ENCODE results near the gene SLAMF1.
A peak's percentile ranks its signal among the peaks of the same experiment; 100 is the strongest.

SLAMF1 gene

GRCh38 chr1:160638540-160638857 lies 8.3 kb downstream of the SLAMF1 start:
- H3K27ac ChIP-seq (ENCODE audit: low read depth, low read length, severe bottlenecking) = no peak overlapping the region
- H3K4me3 ChIP-seq (ENCODE audit: extremely low read depth, insufficient read depth, low read length, poor library complexity, severe bottlenecking) = no peak overlapping the region
- no peaks in the 10 kb centered on the region for H3K36me3 ChIP-seq (ENCODE audit: control insufficient read depth, insufficient read depth, low read length)
- H3K9me3 ChIP-seq (ENCODE audit: control insufficient read depth, low read length) = no peaks in the 10 kb centered on the region
- peaks cover 38% of the 10 kb centered on the region for H3K4me1 ChIP-seq (ENCODE audit: control insufficient read depth, insufficient read depth, low read length, poor library complexity, severe bottlenecking)
- WGBS, 2 experiments (ENCODE audit: insufficient coverage in 2 of 2) = 91 to 96% methylated on average over 3 of the region's 3 CpGs

GRCh38 chr1:160637821-160638539 lies 8.9 kb downstream of the SLAMF1 start:
- Histone ChIP-seq H3K9me3 (ENCODE audit: control insufficient read depth, low read length) (no peaks in the 10 kb centered on the region), H3K4me1 (ENCODE audit: control insufficient read depth, insufficient read depth, low read length, poor library complexity, severe bottlenecking) (peaks cover 38% of the 10 kb centered on the region), H3K4me3 (ENCODE audit: extremely low read depth, insufficient read depth, low read length, poor library complexity, severe bottlenecking) (no peak overlapping the region), H3K27ac (ENCODE audit: low read depth, low read length, severe bottlenecking) (peak overlapping the region; percentile 68), H3K36me3 (ENCODE audit: control insufficient read depth, insufficient read depth, low read length) (no peaks in the 10 kb centered on the region)
- 81 to 89% methylated on average over 3 to 5 of the region's 5 CpGs for WGBS, 2 experiments (ENCODE audit: insufficient coverage in 2 of 2)

DNA sequence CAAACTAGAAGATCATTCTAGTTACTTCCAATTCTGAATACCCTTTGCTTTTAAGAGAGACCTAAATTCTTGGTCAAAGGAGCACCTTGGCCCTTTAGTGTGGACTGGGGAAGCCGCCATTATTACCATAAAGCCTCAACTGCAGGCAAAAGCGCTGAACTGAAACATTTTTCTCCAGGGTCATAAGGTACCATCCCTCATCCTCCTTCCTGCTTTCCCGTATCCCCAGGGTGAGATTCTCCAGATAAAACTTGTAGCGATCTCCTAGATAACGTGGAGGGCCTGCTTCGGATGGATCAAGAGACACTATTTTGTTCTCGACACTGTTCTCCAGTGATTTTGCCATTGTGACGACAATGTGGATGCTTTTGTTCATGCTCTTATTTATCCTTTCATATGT lies 9.8 kb downstream of the SLAMF1 start:
- Histone ChIP-seq H3K36me3 (ENCODE audit: control insufficient read depth, insufficient read depth, low read length) (no peaks in the 10 kb centered on the region), H3K27ac (ENCODE audit: low read depth, low read length, severe bottlenecking) (no peak overlapping the region), H3K4me1 (ENCODE audit: control insufficient read depth, insufficient read depth, low read length, poor library complexity, severe bottlenecking) (peaks cover 38% of the 10 kb centered on the region), H3K9me3 (ENCODE audit: control insufficient read depth, low read length) (no peaks in the 10 kb centered on the region), H3K4me3 (ENCODE audit: extremely low read depth, insufficient read depth, low read length, poor library complexity, severe bottlenecking) (no peak overlapping the region)
- WGBS, 2 experiments (ENCODE audit: insufficient coverage in 2 of 2) = 93 to 94% methylated on average over 8 of the region's 8 CpGs

GRCh38 chr1:160636547-160636946 lies 10.3 kb downstream of the SLAMF1 start:
- Histone ChIP-seq H3K27ac (ENCODE audit: low read depth, low read length, severe bottlenecking) (peak overlapping the region; percentile 73), H3K4me1 (ENCODE audit: control insufficient read depth, insufficient read depth, low read length, poor library complexity, severe bottlenecking) (peaks cover 38% of the 10 kb centered on the region), H3K36me3 (ENCODE audit: control insufficient read depth, insufficient read depth, low read length) (no peaks in the 10 kb centered on the region), H3K9me3 (ENCODE audit: control insufficient read depth, low read length) (no peaks in the 10 kb centered on the region), H3K4me3 (ENCODE audit: extremely low read depth, insufficient read depth, low read length, poor library complexity, severe bottlenecking) (no peak overlapping the region)
- 88% methylated on average over 1 of the region's 3 CpGs; no CpG with 5 or more reads in 1 of the 2 experiments for WGBS, 2 experiments (ENCODE audit: insufficient coverage in 2 of 2)

DNA sequence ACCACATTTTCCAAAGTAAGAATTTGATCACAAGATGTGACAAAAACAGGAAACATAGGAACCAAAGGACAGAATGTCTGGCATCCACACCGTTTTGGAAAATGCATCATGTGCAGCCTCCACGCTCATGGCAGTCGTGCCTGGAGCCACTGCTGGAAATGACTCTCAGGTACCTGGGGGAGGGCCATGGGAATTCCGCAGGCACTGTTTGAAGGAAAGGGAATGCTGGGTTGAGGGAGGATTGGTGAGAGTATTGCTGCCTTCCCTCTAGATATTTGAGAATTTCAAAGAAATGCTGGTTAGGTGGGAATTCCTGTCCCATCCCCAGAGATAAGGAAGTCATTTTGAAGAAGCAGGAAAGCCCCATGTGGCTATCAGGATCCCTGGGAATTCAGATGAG lies 10.8 kb downstream of the SLAMF1 start:
- H3K4me3 ChIP-seq (ENCODE audit: extremely low read depth, insufficient read depth, low read length, poor library complexity, severe bottlenecking) = no peak overlapping the region
- H3K9me3 ChIP-seq (ENCODE audit: control insufficient read depth, low read length) = no peaks in the 10 kb centered on the region
- 76 to 80% methylated on average over 3 to 4 of the region's 4 CpGs for WGBS, 2 experiments (ENCODE audit: insufficient coverage in 2 of 2)
- peak overlapping the region; percentile 73 for H3K27ac ChIP-seq (ENCODE audit: low read depth, low read length, severe bottlenecking)
- H3K36me3 ChIP-seq (ENCODE audit: control insufficient read depth, insufficient read depth, low read length) = no peaks in the 10 kb centered on the region
- peaks cover 38% of the 10 kb centered on the region for H3K4me1 ChIP-seq (ENCODE audit: control insufficient read depth, insufficient read depth, low read length, poor library complexity, severe bottlenecking)

DNA sequence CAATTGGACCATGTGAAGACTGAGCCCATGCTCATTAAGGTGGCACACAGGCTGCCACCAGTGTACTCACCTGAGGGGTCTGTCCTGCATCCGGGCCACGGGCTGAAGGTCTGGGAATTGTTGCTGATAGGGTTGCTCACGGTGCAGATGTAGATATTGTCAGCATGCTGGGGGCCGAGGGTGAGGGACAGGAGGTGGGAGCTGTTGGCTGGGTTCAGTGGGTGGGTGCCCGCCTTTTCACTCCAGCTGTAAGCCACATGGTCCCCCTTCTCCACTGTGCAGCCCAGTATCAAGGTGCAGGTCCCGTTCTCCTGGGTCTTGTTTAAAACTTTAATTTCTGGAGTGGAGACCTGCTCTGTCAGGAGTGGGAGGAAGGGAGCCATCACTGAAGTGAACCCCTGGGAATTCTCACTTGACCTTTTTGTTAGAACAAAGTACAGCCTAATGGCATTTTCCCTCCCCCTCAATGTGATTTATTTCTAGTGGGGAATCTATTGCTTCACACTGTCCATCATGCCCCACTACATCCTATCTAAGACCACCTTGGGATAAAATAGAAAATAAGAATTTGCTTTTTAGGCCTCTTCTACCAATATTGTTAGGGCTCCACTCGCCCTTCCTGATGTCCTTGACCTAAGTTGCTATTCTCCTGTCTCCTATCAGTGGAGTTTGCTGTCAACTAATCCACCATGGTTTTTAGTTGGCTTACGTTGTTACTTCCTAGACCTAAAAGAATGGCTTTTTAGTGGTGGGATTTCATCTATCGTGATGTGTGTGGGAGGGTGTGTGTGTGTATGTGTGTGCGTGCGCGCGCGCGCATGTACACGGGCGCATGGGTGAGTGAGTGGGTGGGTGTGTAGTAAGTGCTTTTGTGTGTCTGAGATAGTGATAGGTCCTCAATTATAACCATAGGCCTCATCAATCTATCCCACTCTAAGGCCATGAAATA lies 12.0 kb downstream of the SLAMF1 start:
- no peaks in the 10 kb centered on the region for H3K9me3 ChIP-seq (ENCODE audit: control insufficient read depth, low read length)
- H3K4me1 ChIP-seq (ENCODE audit: control insufficient read depth, insufficient read depth, low read length, poor library complexity, severe bottlenecking) = peaks cover 41% of the 10 kb centered on the region
- no peaks in the 10 kb centered on the region for H3K36me3 ChIP-seq (ENCODE audit: control insufficient read depth, insufficient read depth, low read length)
- H3K27ac ChIP-seq (ENCODE audit: low read depth, low read length, severe bottlenecking) = no peak overlapping the region
- 92 to 100% methylated on average over 2 to 9 of the region's 17 CpGs for WGBS, 2 experiments (ENCODE audit: insufficient coverage in 2 of 2)
- H3K4me3 ChIP-seq (ENCODE audit: extremely low read depth, insufficient read depth, low read length, poor library complexity, severe bottlenecking) = no peak overlapping the region

- Histone ChIP-seq H3K9me3 (ENCODE audit: control insufficient read depth, low read length) (no peaks in the 10 kb centered on the region), H3K27ac (ENCODE audit: low read depth, low read length, severe bottlenecking) (no peak overlapping the region), H3K4me1 (ENCODE audit: control insufficient read depth, insufficient read depth, low read length, poor library complexity, severe bottlenecking) (peaks cover 36% of the 10 kb centered on the region), H3K36me3 (ENCODE audit: control insufficient read depth, insufficient read depth, low read length) (no peaks in the 10 kb centered on the region), H3K4me3 (ENCODE audit: extremely low read depth, insufficient read depth, low read length, poor library complexity, severe bottlenecking) (no peak overlapping the region)
- WGBS, 2 experiments (ENCODE audit: insufficient coverage in 2 of 2) = 57% methylated on average over 1 of the region's 2 CpGs; no CpG with 5 or more reads in 1 of the 2 experiments
Observed at GRCh38 chr1:160633330-160633903, 13.4 kb downstream of the SLAMF1 start.

- WGBS, 2 experiments (ENCODE audit: insufficient coverage in 2 of 2) = 94 to 97% methylated on average over 3 to 4 of the region's 6 CpGs
- no peaks in the 10 kb centered on the region for H3K36me3 ChIP-seq (ENCODE audit: control insufficient read depth, insufficient read depth, low read length)
Observed at GRCh38 chr1:160631983-160632625, 14.7 kb downstream of the SLAMF1 start.

DNA sequence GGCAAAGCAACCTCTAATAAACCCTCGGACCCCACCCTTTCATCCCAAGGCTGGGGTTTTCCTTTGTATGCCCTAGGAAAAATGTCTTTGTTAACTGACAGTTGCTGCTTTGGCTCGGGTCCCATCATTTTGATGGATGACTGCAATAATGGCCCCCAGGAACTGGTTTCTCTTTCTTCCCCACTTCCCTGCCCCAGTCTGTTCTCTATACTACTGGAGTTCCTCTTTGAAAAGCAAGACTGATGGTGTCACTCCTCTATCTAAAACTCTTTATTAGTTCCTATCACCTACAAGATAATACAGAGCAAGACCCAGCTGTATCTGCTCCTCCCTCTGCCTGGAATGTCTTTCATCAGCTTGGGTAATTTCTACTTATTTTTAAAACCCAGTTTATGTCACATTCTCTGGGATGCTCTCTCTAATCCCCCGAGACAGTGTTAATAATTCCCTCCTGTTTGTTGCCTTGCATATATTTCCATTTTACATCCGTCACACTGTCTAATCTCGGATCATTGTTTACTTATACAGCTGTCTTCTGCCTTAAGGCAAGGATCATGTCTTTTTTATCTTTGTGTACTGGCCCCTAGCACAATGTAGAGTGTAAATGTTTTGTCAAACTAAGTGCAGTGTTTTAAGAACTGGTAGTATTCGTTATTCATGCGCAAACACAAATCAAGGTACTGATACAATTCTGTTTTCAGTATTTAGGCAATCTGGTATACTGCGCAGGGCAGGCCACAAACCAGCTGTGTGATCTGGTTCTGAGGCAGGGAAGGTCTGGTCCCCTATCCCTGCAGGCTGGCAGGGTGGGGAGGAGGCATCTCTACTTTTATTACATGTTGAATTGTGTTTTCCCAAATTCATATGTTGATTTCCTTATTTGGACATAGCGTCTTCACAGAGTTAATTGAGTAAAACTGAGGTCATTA lies 16.1 kb downstream of the SLAMF1 start:
- H3K9me3 ChIP-seq (ENCODE audit: control insufficient read depth, low read length) = no peaks in the 10 kb centered on the region
- no peak overlapping the region for H3K4me3 ChIP-seq (ENCODE audit: extremely low read depth, insufficient read depth, low read length, poor library complexity, severe bottlenecking)
- H3K36me3 ChIP-seq (ENCODE audit: control insufficient read depth, insufficient read depth, low read length) = no peaks in the 10 kb centered on the region
- peak overlapping the region; percentile 68 for H3K27ac ChIP-seq (ENCODE audit: low read depth, low read length, severe bottlenecking)
- 81 to 87% methylated on average over 5 to 8 of the region's 9 CpGs for WGBS, 2 experiments (ENCODE audit: insufficient coverage in 2 of 2)
- peaks cover 10% of the 10 kb centered on the region for H3K4me1 ChIP-seq (ENCODE audit: control insufficient read depth, insufficient read depth, low read length, poor library complexity, severe bottlenecking)

More at GRCh38 chr1:160631983-160632625, 14.7 kb downstream of the SLAMF1 start:
- no peak overlapping the region for H3K27ac ChIP-seq (ENCODE audit: low read depth, low read length, severe bottlenecking)
- H3K9me3 ChIP-seq (ENCODE audit: control insufficient read depth, low read length) = no peaks in the 10 kb centered on the region
- peaks cover 23% of the 10 kb centered on the region for H3K4me1 ChIP-seq (ENCODE audit: control insufficient read depth, insufficient read depth, low read length, poor library complexity, severe bottlenecking)
- H3K4me3 ChIP-seq (ENCODE audit: extremely low read depth, insufficient read depth, low read length, poor library complexity, severe bottlenecking) = no peak overlapping the region

All from mesodermal cell (in vitro differentiated cells).